Left renal pelvis (tissue), 4 donors: ENCODE results near the gene SLC25A5. TPM values are rescaled to one million over a fixed set of nuclear protein-coding genes. Genes with fewer than 3 reads are reported as not detected.
"Not testable (repeated sequence)": the region's sequence is repeated elsewhere in the genome, so short reads cannot be mapped to it uniquely, and the experiment has no call there.

Experiments used
- DNase-seq, 4 donors: peaks; one replicate each; pipeline ENCODE4 v3.0.0-alpha.2; 2013; ENCODE audit warnings: low read depth in 4 of 4, low spot score in 3 of 4
- polyA plus RNA-seq, 4 donors: library from polyadenylated mRNA; unstranded; fragments of 120-200 nt; gene quantifications; one replicate each; pipeline ENCODE4 v1.2.1, GENCODE V29; 2013; ENCODE audit not compliant: insufficient read length in 4 of 4

SLC25A5 gene
- polyA plus RNA-seq, 4 donors: 155 to 352 (median 325) TPM

DNA sequence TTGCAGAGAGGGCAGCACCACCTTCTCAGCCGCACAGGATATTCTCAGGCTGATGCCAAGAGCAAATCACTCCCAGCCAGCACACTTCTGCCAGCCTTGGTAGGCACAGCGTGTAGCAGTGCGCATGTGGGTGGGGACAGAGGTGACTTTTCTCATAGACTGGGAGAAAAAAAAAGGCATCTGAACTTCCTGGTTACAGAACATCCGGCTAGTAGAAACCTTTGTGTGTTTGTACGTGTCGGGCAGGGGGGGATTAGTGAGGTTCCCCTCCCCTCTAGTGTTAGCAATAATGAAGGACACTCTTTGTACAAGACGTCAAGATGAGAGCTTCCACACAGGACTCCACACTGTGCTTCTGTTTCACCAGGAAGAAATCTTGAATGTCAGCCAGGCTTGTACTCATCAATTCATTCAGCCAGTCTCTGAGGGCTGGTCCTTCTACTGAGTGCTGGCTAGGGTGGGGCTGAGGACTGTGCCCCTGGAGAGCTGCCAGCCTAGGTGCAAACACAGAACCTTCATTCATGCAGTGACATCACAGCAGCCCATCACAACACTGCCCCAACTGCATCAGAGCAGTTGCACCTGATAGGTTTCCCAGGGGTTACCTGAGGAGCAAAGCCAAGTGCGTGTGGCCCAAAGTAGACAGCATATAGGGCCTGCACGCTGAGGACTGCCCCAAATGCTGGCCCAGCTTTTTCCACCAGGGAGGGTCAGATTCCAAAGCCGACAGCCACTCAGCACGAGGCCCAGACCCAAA lies 34.7 kb downstream of the SLC25A5 start:
- DNase-seq: no peak

DNA sequence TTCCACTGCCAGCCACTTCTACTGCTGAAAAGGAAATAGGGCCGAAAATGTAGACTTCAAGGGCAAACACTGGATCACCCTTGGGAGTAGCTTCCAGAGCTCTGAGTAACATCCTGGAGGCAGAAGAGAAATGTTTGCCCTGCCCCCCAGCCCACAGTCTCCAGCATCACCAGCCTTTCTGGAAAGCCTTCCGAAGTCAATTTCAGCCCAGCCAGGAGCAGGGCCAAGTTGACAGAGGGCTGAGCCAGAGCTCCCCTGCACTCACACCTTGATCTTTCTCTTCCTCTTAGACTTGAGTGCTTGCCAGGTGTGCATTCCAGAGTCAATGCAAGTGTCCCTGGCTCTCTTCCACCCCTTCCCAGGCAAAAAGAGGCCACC lies 35.2 kb downstream of the SLC25A5 start:
- no peak for DNase-seq

DNA sequence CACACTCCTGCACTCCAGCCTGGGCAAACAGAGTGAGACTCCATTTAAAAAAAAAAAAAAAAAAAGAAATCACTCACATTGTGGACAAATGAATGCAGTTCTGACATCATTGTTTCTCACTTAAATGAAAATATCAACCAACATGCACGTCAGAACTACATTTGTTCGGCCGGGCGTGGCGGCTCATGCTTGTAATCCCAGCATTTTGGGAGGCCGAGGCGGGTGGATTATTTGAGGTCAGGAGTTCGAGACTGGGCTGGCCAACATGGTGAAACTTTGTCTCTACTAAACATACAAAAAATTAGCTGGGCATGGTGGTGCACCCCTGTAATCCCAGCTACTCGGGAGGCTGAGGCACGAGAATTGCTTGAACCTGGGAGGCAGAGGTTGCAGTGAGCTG lies 36.9 kb downstream of the SLC25A5 start:
- DNase-seq: not testable (repeated sequence)

- no peak for DNase-seq
These were observed 37.7 kb downstream of the SLC25A5 start for GRCh38 chrX:119505945-119506344.

DNA sequence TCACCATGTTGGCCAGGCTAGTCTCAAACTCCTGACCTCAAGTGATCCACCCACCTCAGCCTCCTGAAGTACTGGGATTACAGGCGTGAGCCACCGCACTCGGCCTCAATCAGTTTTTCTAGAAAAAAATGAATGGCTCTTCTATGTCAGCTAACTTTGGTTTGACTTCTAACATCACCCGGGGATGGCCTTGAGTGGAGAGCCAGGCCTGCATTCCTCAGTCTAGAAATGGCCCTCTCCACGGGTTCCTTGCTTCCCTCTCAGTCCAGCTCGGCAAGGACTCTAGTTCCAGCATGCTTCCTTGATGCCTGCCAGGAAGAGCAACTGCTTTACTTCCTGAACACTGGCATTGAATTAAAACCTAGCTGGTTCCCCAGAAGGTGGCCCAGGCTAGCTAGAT lies 39.0 kb downstream of the SLC25A5 start:
- DNase-seq: no peak

- DNase-seq: no peak
These were observed 44.0 kb downstream of the SLC25A5 start for GRCh38 chrX:119512146-119512800.

- peak in 2 of 4 donors; percentile 34 to 42 for DNase-seq
These were observed 48.0 kb downstream of the SLC25A5 start for GRCh38 chrX:119516157-119516702.

- DNase-seq: no peak
These were observed 50.1 kb downstream of the SLC25A5 start for GRCh38 chrX:119518371-119518770.

Other genes starting within 250 kb of the SLC25A5 start
- 100 to 1,000 TPM; 251 to 492 (median 304) TPM for gene PGRMC1, start 232.2 kb upstream of the SLC25A5 start, polyA plus RNA-seq
- gene SLC25A43, start 69.1 kb upstream of the SLC25A5 start, polyA plus RNA-seq: 10 to 100 TPM in 1 of 4 donors, 1 to 10 TPM in 3; 3.4 to 10.0 (median 5.2) TPM
- gene STEEP1, start 97.0 kb downstream of the SLC25A5 start, polyA plus RNA-seq: 10 to 100 TPM; 25.2 to 37.1 (median 34.0) TPM
- gene UBE2A, start 106.1 kb downstream of the SLC25A5 start, polyA plus RNA-seq: 100 to 1,000 TPM in 2 of 4 donors, 10 to 100 TPM in 2; 87.1 to 103 (median 98.5) TPM
- gene NKRF, start 138.0 kb downstream of the SLC25A5 start, polyA plus RNA-seq: 10 to 100 TPM; 14.5 to 18.0 (median 16.2) TPM
- 10 to 100 TPM; 55.5 to 72.1 (median 66.3) TPM for gene SEPTIN6, start 224.7 kb downstream of the SLC25A5 start, polyA plus RNA-seq